ENCODE measurements around the gene PTPRN2. TPM values are rescaled to one million over a fixed set of nuclear protein-coding genes. Genes with fewer than 3 reads are reported as not detected.

The PTPRN2 gene
- total and polyA plus RNA-seq, 2 of the 8 experiments (the other 6 are each of a cell fraction or from before 2014, with no cell fraction given): 2.6 to 4.5 TPM

- TF ChIP-seq CTBP2 (IDR thresholded peaks at IDR 0.05; ENCODE audit: borderline replicate concordance, insufficient read depth, insufficient read length, low read length) (no peak), HDAC2 (IDR thresholded peaks at IDR 0.05; ENCODE audit: borderline replicate concordance in 1 of 2, low read depth in 2 of 2, low read length in 2 of 2) (no peak), EGR1 (IDR thresholded peaks at IDR 0.05; ENCODE audit: borderline replicate concordance, low read depth, low read length) (no peak), ATF3 (IDR thresholded peaks at IDR 0.05; ENCODE audit: insufficient read depth, low read depth, low read length) (no peak)
Measured at GRCh38 chr7:158611541-158611940, 23.9 kb upstream of the PTPRN2 start (continued).

Measured in H1 (cell line).